Endothelial cell of umbilical vein (primary cell): ENCODE measurements around the gene TOB1. TPM values are rescaled to one million over a fixed set of nuclear protein-coding genes. Genes with fewer than 3 reads are reported as not detected.

Experiments
- BruUV-seq: library from RNA; stranded (reverse); fragments of 400-500 nt; replicated peaks from 2 replicates; lab custom pipeline; 2021; lab: Mats Ljungman, UMichigan
- CTCF ChIA-PET: fragments of 300-600, 350-600 bp; sonication (Branson Sonifier 250); formaldehyde crosslinking; loops from one replicate; lab custom pipeline; 2021; ENCODE audit warnings: antibody characterized with exemption, inconsistent platforms; lab: Charles Lee
- POLR2A ChIA-PET: fragments of 300-600, 350-600 bp; sonication (Branson Sonifier 250); formaldehyde crosslinking; loops from one replicate; lab custom pipeline; 2021; ENCODE audit warnings: antibody characterized with exemption, inconsistent platforms; lab: Charles Lee
- DNase-seq: peaks from one replicate; pipeline ENCODE4 v3.0.0-alpha.2; 2011; ENCODE audit warnings: low read depth, low spot score
- FAIRE-seq: peaks from 2 replicates; lab custom pipeline; 2011; peaks lifted over from hg19 to GRCh38; lab: Jason Lieb, UNC
- H2AFZ ChIP-seq: 2 replicates; pipeline ENCODE4 v1.6.0; 2012; ENCODE audit warnings: low read depth, low read length, control low read depth, inconsistent platforms
- H3K27ac ChIP-seq: 2 replicates; pipeline ENCODE4 v1.5.1; 2011; ENCODE audit warnings: low read depth, mild to moderate bottlenecking, control low read depth, low read length, moderate library complexity; ENCODE audit not compliant: insufficient read depth
- H3K27me3 ChIP-seq, 2 experiments: 2 replicates each; pipeline versions ENCODE4 v1.6.0 to v1.6.1; 2011; ENCODE audit warnings: low read length in 2 of 2, mixed read lengths in 1 of 2; ENCODE audit not compliant: control insufficient read depth in 2 of 2, insufficient read depth in 2 of 2
- H3K36me3 ChIP-seq, 2 experiments: 2 replicates in 1 of 2; 3 replicates in 1 of 2; pipeline ENCODE4 v1.5.1; 2011; ENCODE audit warnings: low read length in 2 of 2, mild to moderate bottlenecking in 1 of 2, moderate library complexity in 1 of 2; ENCODE audit not compliant: control insufficient read depth in 2 of 2, insufficient read depth in 2 of 2; ENCODE audit errors: extremely low read depth in 1 of 2
- H3K4me1 ChIP-seq: 3 replicates; pipeline ENCODE4 v1.5.1; 2011; ENCODE audit warnings: mild to moderate bottlenecking, low read length; ENCODE audit not compliant: control insufficient read depth, insufficient read depth; ENCODE audit errors: extremely low read depth
- H3K4me2 ChIP-seq: 2 replicates; pipeline ENCODE4 v1.6.1; 2011; ENCODE audit warnings: low read length, control low read depth, mixed read lengths; ENCODE audit not compliant: insufficient read depth
- H3K4me3 ChIP-seq, 3 experiments: fragments of 200-600 bp in 1 of 3; sonication (generic), shearing (Covaris generic) in 1 of 3; replicated peaks in 1 of 3; 2 replicates each; pipeline ENCODE4 v1.5.1; 2011 to 2016; ENCODE audit warnings: control low read depth in 3 of 3, low read length in 3 of 3, mild to moderate bottlenecking in 2 of 3, inconsistent platforms in 1 of 3, low read depth in 1 of 3, moderate library complexity in 1 of 3; ENCODE audit not compliant: insufficient read depth in 1 of 3
- H3K79me2 ChIP-seq: 2 replicates; pipeline ENCODE4 v1.6.0; 2012; ENCODE audit warnings: low read length, inconsistent platforms; ENCODE audit not compliant: control insufficient read depth, insufficient read depth
- H3K9ac ChIP-seq: replicated peaks from 2 replicates; pipeline ENCODE3; 2011; ENCODE audit warnings: low read length, control low read depth; ENCODE audit not compliant: insufficient read depth; ENCODE audit errors: extremely low read depth
- H3K9me1 ChIP-seq: replicated peaks from 3 replicates; pipeline ENCODE4 v1.6.0; 2011; ENCODE audit warnings: mild to moderate bottlenecking, low read length; ENCODE audit not compliant: control insufficient read depth, insufficient read depth; ENCODE audit errors: extremely low read depth
- H3K9me3 ChIP-seq: replicated peaks from 2 replicates; pipeline ENCODE4 v1.5.1; 2012; ENCODE audit warnings: low read length, inconsistent platforms; ENCODE audit not compliant: control insufficient read depth, insufficient read depth
- H4K20me1 ChIP-seq: replicated peaks from 2 replicates; pipeline ENCODE3; 2011; ENCODE audit warnings: mild to moderate bottlenecking, low read length; ENCODE audit not compliant: control insufficient read depth, insufficient read depth; ENCODE audit errors: extremely low read depth
- EZH2 ChIP-seq: IDR thresholded peaks from 2 replicates; pipeline ENCODE4 v1.6.1; 2012; ENCODE audit warnings: borderline replicate concordance, low read depth, mild to moderate bottlenecking, moderate library complexity, low read length, inconsistent platforms; ENCODE audit not compliant: severe bottlenecking
- GATA2 ChIP-seq: IDR thresholded peaks from 2 replicates; pipeline ENCODE4 v1.7.0; 2011; ENCODE audit warnings: low read depth, mild to moderate bottlenecking, moderate library complexity, mixed read lengths, low read length; ENCODE audit not compliant: insufficient read length, insufficient read depth
- JUN ChIP-seq: IDR thresholded peaks from 2 replicates; pipeline ENCODE4 v1.6.1; 2011; ENCODE audit warnings: borderline replicate concordance, low read depth; ENCODE audit not compliant: insufficient read length, insufficient read depth
- POLR2A ChIP-seq: IDR thresholded peaks from 2 replicates; pipeline ENCODE4 v1.6.1; 2012; ENCODE audit warnings: low read depth, mild to moderate bottlenecking, control low read depth, low read length
- POLR2AphosphoS5 ChIP-seq: IDR thresholded peaks from 2 replicates; pipeline ENCODE4 v1.6.1; 2012; ENCODE audit warnings: low read depth, mild to moderate bottlenecking, control low read depth, low read length, moderate library complexity; ENCODE audit not compliant: insufficient read depth
- dilution Hi-C: fragments of 300-500 bp; cut with MboI; formaldehyde crosslinking; loops from one replicate; pipeline ENCODE4 v1.15.0; 2019; ENCODE audit warnings: low sequenced_read_pairs; ENCODE audit not compliant: extremely low pct_ligation_motif_present
- intact Hi-C: fragments of 100-400 bp; cut with micrococcal nuclease; formaldehyde crosslinking; loops from one replicate; pipeline ENCODE4 v1.10.0; 2022
- polyA plus RNA-seq, 4 experiments: library from polyadenylated mRNA; depleted of rRNA in 3 of 4; stranded (reverse) in 3 of 4; unstranded in 1 of 4; fragments of >200 nt; gene quantifications; 2 replicates each; pipeline versions ENCODE4 v1.2.1 to v1.2.3, GENCODE V29; 2011 to 2012; ENCODE audit warnings: missing spikeins in 1 of 4
- total RNA-seq: library from RNA; stranded (reverse); gene quantifications from 2 replicates; pipeline ENCODE4 v1.2.3, GENCODE V29; 2021
- TF ChIP-seq, protein P1 (sequence below), 2 donors: IDR thresholded peaks; 1 replicate in 1 of 2; 2 replicates in 1 of 2; pipeline ENCODE4 v1.5.1; 2011; ENCODE audit warnings: low read length in 2 of 2, mild to moderate bottlenecking in 2 of 2, moderate library complexity in 2 of 2, control low read depth in 1 of 2, inconsistent platforms in 1 of 2, low read depth in 1 of 2; ENCODE audit not compliant: insufficient read depth in 1 of 2; ENCODE audit errors: extremely low read depth in 1 of 2

The TOB1 gene
- total and polyA plus RNA-seq, 2 donors (not counting 3 experiments of a cell fraction or from before 2014, with no cell fraction given), result 3.3 to 12.9 TPM

DNA sequence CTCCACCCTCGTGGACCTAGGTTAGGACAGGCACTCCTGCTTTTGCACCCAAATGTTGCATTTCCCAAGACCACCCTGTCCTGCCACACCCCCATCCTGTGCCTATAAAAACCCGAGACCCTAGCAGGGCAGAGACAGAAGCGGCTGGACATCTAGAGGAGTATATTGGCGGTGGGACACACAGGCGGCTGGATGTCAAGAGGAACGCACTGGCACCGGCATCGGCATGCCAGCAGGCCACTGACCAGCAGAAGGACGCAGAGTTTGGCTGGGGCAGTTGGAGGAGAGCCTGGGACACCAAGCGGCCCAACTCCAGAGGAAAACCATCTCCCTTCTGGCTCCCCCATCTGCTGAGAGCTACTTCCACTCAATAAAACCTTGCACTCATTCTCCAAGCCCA lies 45.5 kb downstream of the TOB1 start:
- ChIA-PET CTCF (interaction anchor here (1.9 to 2.3 kb wide), 2 partner anchors 9 to 37 kb away, joined by 8 to 9 read pairs; no protein-coding TSS in a partner anchor), POLR2A (no interaction called here)
- Histone ChIP-seq H3K4me1 (no peaks in the 10 kb centered on the region), H3K9me3 (no peaks in the 10 kb centered on the region), H3K79me2 (no peaks in the 10 kb centered on the region), H4K20me1 (no peaks in the 10 kb centered on the region), H2AFZ (no peak overlapping the region), H3K4me2 (no peak overlapping the region), H3K27me3 (peaks cover 4% of the 10 kb centered on the region in 2 experiments), H3K36me3 (no peaks in the 10 kb centered on the region), H3K9ac (no peak overlapping the region), H3K9me1 (no peaks in the 10 kb centered on the region), H3K4me3 (no peak overlapping the region), H3K27ac (no peak overlapping the region)
- no peak for FAIRE-seq
- DNase-seq, result no peak
- dilution Hi-C loops (no loop called here), intact Hi-C loops (no loop called here)
- BruUV-seq, result no TSS peak
- no peak for TF ChIP-seq POLR2AphosphoS5
- no peak for TF ChIP-seq EZH2
- TF ChIP-seq JUN, result no peak
- TF ChIP-seq POLR2A, result no peak
- TF ChIP-seq GATA2, result no peak
- TF ChIP-seq, protein P1, sequence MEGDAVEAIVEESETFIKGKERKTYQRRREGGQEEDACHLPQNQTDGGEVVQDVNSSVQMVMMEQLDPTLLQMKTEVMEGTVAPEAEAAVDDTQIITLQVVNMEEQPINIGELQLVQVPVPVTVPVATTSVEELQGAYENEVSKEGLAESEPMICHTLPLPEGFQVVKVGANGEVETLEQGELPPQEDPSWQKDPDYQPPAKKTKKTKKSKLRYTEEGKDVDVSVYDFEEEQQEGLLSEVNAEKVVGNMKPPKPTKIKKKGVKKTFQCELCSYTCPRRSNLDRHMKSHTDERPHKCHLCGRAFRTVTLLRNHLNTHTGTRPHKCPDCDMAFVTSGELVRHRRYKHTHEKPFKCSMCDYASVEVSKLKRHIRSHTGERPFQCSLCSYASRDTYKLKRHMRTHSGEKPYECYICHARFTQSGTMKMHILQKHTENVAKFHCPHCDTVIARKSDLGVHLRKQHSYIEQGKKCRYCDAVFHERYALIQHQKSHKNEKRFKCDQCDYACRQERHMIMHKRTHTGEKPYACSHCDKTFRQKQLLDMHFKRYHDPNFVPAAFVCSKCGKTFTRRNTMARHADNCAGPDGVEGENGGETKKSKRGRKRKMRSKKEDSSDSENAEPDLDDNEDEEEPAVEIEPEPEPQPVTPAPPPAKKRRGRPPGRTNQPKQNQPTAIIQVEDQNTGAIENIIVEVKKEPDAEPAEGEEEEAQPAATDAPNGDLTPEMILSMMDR (IDR thresholded peaks at IDR 0.05; ENCODE audit: extremely low read depth in 1 of 2, insufficient read depth in 1 of 2, low read depth in 1 of 2, low read length in 2 of 2), result no peak
